Fibroblast of the aortic adventitia (primary cell): ENCODE data around the gene PLP1. TPM values are rescaled to one million over a fixed set of nuclear protein-coding genes. Genes with fewer than 3 reads are reported as not detected.

Source experiments
- DNase-seq: peaks from one replicate; pipeline ENCODE4 v3.0.0-alpha.2; 2010; ENCODE audit warnings: low read depth
- H3K4me3 ChIP-seq: 2 replicates; pipeline ENCODE4 v1.5.1; 2011; ENCODE audit warnings: low read depth, mild to moderate bottlenecking, control low read depth, low read length, moderate library complexity
- total RNA-seq: library from RNA; depleted of rRNA; stranded (reverse); fragments of >200 nt; gene quantifications from 2 replicates; pipeline ENCODE4 v1.2.3, GENCODE V29; 2012; ENCODE audit warnings: low replicate concordance
- TF ChIP-seq, protein P1 (sequence below): IDR thresholded peaks from 2 replicates; pipeline ENCODE4 v1.5.1; 2011; ENCODE audit warnings: mild to moderate bottlenecking, low read length, control low read depth, inconsistent platforms; ENCODE audit not compliant: insufficient read depth

PLP1 gene
- total RNA-seq, 1 donor, result not detected

DNA sequence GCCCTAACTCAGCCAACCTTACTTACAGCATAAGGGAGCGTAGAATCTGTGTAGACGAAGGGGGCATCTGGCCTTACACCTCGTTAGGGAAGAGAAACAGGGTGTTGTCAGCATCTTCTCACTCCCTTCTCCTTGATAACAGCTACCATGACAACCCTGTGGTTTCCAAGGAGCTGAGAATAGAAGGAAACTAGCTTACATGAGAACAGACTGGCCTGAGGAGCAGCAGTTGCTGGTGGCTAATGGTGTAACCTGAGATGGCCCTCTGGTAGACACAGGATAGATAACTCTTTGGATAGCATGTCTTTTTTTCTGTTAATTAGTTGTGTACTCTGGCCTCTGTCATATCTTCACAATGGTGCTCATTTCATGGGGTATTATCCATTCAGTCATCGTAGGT lies 14.6 kb downstream of the PLP1 start:
- H3K4me3 ChIP-seq, result no peak overlapping the region
- TF ChIP-seq, protein P1, sequence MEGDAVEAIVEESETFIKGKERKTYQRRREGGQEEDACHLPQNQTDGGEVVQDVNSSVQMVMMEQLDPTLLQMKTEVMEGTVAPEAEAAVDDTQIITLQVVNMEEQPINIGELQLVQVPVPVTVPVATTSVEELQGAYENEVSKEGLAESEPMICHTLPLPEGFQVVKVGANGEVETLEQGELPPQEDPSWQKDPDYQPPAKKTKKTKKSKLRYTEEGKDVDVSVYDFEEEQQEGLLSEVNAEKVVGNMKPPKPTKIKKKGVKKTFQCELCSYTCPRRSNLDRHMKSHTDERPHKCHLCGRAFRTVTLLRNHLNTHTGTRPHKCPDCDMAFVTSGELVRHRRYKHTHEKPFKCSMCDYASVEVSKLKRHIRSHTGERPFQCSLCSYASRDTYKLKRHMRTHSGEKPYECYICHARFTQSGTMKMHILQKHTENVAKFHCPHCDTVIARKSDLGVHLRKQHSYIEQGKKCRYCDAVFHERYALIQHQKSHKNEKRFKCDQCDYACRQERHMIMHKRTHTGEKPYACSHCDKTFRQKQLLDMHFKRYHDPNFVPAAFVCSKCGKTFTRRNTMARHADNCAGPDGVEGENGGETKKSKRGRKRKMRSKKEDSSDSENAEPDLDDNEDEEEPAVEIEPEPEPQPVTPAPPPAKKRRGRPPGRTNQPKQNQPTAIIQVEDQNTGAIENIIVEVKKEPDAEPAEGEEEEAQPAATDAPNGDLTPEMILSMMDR, result no peak
- DNase-seq, result no peak

DNA sequence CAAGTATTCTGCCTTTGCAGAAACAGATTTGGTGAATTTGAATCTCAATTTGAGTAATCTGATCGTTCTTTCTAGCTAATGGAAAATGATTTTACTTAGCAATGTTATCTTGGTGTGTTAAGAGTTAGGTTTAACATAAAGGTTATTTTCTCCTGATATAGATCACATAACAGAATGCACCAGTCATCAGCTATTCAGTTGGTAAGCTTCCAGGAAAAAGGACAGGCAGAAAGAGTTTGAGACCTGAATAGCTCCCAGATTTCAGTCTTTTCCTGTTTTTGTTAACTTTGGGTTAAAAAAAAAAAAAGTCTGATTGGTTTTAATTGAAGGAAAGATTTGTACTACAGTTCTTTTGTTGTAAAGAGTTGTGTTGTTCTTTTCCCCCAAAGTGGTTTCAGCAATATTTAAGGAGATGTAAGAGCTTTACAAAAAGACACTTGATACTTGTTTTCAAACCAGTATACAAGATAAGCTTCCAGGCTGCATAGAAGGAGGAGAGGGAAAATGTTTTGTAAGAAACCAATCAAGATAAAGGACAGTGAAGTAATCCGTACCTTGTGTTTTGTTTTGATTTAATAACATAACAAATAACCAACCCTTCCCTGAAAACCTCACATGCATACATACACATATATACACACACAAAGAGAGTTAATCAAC lies 15.3 kb downstream of the PLP1 start:
- TF ChIP-seq, protein P1, result no peak
- H3K4me3 ChIP-seq, result no peak overlapping the region
- peak; percentile 14 for DNase-seq

DNA sequence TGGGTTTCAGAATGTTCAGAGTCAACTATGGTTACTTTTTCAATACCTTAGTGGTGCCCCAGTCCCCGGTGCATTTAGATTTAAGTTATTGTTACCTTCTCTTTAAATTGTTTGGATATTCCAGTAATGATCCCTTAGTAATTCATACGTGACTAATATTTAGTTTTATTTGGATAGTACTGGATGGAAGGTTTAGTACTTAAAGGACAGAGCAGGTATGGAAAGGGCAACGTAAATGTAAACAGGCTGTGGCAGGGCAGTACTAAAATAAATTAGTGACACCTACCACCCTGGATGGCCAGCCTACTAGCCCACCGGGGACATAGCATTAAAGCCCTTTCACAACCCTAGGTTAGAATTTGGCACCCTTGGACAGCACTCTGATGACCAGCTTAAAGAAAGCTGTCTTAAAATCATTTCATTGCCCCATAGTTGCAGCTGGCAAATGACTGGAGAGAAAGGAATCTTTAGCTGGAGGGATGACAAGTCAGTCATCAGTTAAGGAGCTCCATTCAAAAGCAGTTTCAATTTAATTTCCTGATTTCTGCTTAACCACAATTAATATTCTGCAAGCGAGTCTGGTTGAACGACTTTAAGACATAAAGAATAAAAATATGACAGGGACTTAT lies 16.4 kb downstream of the PLP1 start:
- TF ChIP-seq, protein P1, result no peak
- DNase-seq, result peak; percentile 75
- H3K4me3 ChIP-seq, result no peak overlapping the region

DNA sequence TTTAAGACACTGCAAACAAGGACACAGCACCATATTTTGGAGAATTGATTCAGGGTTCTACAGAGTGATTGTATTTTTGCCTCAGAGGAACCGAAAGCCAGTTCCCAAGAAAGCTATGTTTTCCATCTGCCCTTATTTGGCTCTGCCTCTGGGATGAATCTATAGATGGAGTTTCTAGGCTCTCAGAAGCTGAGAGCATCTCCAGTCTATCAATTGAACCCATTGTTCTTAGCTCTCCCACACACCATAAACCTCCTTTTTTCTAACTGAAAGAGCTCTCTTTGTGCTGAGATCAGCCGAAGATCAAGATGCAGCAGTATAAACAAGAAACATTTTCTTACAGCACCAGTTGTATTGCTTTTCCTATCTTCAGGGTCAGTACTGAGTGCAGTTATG lies 16.9 kb downstream of the PLP1 start:
- TF ChIP-seq, protein P1, result no peak
- no peak overlapping the region for H3K4me3 ChIP-seq
- DNase-seq, result no peak

DNA sequence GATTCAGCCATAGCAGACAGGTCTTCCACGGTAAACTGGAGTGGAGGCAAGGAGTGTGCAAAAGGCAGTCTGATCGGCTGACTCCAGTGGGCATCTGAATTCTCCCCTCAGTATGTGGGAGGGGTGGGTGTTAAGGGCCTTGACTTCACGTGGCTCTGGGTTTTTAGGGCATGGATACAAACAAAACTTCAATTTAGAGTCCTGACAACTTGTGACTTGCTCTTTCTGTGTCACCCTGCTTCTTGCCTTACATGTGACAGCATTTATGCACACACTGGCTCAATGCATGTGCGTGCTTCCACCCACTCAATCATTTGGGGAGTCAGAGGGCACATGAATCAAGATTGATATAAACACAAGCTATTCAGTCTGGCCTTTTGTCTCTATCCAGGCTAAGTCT lies 17.5 kb downstream of the PLP1 start:
- no peak overlapping the region for H3K4me3 ChIP-seq
- no peak for DNase-seq
- TF ChIP-seq, protein P1, result no peak

DNA sequence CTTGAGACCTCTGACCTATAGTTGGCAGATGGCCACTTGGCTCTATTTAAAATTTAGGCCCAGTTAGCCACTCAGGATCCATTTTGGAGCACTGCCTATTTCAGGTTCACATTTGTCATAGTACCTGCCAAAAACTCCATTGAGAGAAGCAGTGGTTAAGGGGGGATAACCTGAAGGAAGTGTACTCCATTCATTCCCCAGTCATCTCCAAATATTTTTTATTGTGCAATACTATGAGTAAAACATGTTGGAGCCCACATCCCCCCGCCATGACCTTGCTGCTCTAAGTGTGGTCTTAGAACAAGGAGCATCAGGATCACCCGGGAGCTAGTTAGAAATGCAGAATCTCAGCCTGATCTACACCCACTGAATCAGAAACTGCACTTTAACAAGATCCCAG lies 21.1 kb downstream of the PLP1 start:
- DNase-seq, result no peak

More for the DNA sequence above, 21.1 kb downstream of the PLP1 start:
- no peak overlapping the region for H3K4me3 ChIP-seq
- TF ChIP-seq, protein P1, result no peak
